H1 (cell line): ENCODE data around the gene PPP4R3A. TPM values are rescaled to one million over a fixed set of nuclear protein-coding genes. Genes with fewer than 3 reads are reported as not detected.

Source experiments
- CBX8 ChIP-seq: fragments of 300-800, 300-1000 bp; sonication (generic); IDR thresholded peaks from 2 replicates; pipeline ENCODE4 v1.7.1; 2016; ENCODE audit warnings: low read depth, low read length, borderline replicate concordance
- KDM1A ChIP-seq: fragments of 200-600, 300-600 bp; sonication (generic); IDR thresholded peaks from 2 replicates; pipeline ENCODE4 v1.7.1; 2016; ENCODE audit warnings: mild to moderate bottlenecking, low read length, borderline replicate concordance
- KDM5A ChIP-seq: fragments of 200-600 bp; IDR thresholded peaks from 2 replicates; pipeline ENCODE4 v1.7.1; 2012; ENCODE audit warnings: mild to moderate bottlenecking, low read length, inconsistent platforms, mixed read lengths
- RNF2 ChIP-seq: fragments of 200-900, 300-1000 bp; sonication (generic); IDR thresholded peaks from 2 replicates; pipeline ENCODE4 v1.7.1; 2016; ENCODE audit warnings: borderline replicate concordance, low read depth, mild to moderate bottlenecking, antibody characterized with exemption, low read length; ENCODE audit not compliant: poor library complexity, severe bottlenecking; ENCODE audit errors: missing control alignments
- polyA plus RNA-seq, 7 experiments: library from polyadenylated mRNA; depleted of rRNA in 3 of 7; stranded (reverse) in 5 of 7; unstranded in 2 of 7; fragments of >200 nt in 5 of 7; fragments of 200-250 nt in 2 of 7; gene quantifications; 1 replicate in 5 of 7; 2 replicates in 1 of 7; 4 replicates in 1 of 7; pipeline versions ENCODE4 v1.2.1 to v1.2.3, GENCODE V29; 2011 to 2013; ENCODE audit warnings: missing spikeins in 2 of 7, mixed read lengths in 2 of 7
- total RNA-seq: library from RNA; stranded (reverse); fragmentation: NEBNext Ultra II Directional; extraction: Animal tissue kit (Norgen Biotek cat#: 25700); gene quantifications from 2 replicates; pipeline ENCODE4 v1.2.1, GENCODE V29; 2021

Gene PPP4R3A
- total and polyA plus RNA-seq, 2 of the 8 experiments (the other 6 are each of a cell fraction or from before 2014, with no cell fraction given), result 31.7 to 122 TPM

GRCh38 chr14:91503000-91503504, 7.1 kb downstream of the PPP4R3A start (continued):
- TF ChIP-seq RNF2 (no peak), CBX8 (no peak), KDM5A (no peak), KDM1A (no peak)
